Spleen (tissue), 7 donors: Measurements from ENCODE around the gene IFI35.

Experiments
- POLR2A ChIP-seq, 3 donors: fragments of 450-650 bp; IDR thresholded peaks; one replicate each; pipeline ENCODE4 v1.5.1; 2017; ENCODE audit warnings: antibody characterized with exemption in 3 of 3, mild to moderate bottlenecking in 1 of 3
- TF ChIP-seq, protein P1 (sequence below), 11 experiments: fragments of 200-600 bp in 7 of 11; fragments of 450-650 bp in 4 of 11; sonication (generic) in 4 of 11; IDR thresholded peaks in 8 of 11; conservative IDR thresholded peaks in 3 of 11; 1 replicate in 7 of 11; 2 replicates in 4 of 11; pipeline versions ENCODE4 v1.4.0 to v1.8.0; 2016 to 2021; ENCODE audit warnings: antibody characterized with exemption in 11 of 11, inconsistent platforms in 4 of 11, mild to moderate bottlenecking in 1 of 11
- donor health status: DM: no; HTN: no; CAD: no; lungs with moderate emphysema.
- donor health status: DM: no; HTN: no; CAD: no.
- donor health status: DM: no; HTN: no; CAD: no.

GRCh38 chr17:42992872-42993271, 13.7 kb upstream of the IFI35 start:
- TF ChIP-seq POLR2A (IDR thresholded peaks at IDR 0.05): no peak
- TF ChIP-seq, protein P1, sequence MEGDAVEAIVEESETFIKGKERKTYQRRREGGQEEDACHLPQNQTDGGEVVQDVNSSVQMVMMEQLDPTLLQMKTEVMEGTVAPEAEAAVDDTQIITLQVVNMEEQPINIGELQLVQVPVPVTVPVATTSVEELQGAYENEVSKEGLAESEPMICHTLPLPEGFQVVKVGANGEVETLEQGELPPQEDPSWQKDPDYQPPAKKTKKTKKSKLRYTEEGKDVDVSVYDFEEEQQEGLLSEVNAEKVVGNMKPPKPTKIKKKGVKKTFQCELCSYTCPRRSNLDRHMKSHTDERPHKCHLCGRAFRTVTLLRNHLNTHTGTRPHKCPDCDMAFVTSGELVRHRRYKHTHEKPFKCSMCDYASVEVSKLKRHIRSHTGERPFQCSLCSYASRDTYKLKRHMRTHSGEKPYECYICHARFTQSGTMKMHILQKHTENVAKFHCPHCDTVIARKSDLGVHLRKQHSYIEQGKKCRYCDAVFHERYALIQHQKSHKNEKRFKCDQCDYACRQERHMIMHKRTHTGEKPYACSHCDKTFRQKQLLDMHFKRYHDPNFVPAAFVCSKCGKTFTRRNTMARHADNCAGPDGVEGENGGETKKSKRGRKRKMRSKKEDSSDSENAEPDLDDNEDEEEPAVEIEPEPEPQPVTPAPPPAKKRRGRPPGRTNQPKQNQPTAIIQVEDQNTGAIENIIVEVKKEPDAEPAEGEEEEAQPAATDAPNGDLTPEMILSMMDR (IDR thresholded peaks at IDR 0.05 in 8 of 11, conservative IDR thresholded peaks at IDR 0.05 in 3 of 11): no peak
